T-helper 9 cell (primary cell): Measurements from ENCODE around the gene DCAF17.
"Not testable (repeated sequence)": the region's sequence is repeated elsewhere in the genome, so short reads cannot be mapped to it uniquely, and the experiment has no call there.

Source experiments
- DNase-seq: peaks from one replicate; pipeline ENCODE4 v3.0.0-alpha.2; 2020

Gene DCAF17

DNA sequence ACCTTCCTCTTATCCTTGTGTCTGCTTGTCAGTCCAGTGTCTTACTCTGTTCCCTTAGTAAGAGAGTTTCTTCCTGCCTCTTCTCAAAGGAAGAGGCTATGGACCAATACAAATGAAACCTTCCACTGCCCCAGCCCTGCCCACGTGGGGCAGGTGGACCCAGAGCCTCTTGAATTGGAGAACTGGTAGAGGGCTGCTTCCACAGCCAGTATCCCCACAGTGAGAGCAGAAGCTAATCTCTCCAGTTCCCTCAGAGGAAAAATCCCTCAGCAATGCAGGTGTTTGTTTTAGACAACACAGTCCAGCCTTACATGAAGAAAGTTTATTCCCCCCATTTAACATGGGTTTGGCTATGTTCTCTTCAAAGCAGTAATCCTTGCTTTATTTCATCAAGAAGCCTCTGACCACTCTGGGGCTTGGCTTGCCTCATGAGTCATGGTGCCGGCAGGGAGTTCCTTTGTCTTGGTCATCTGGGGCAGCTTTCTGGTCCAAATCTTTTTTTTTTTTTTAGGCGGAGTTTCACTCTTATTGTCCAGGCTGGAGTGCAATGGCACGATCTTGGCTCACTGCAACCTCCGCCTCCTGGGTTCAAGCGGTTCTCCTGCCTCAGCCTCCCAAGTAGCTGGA lies 81.8 kb downstream of the DCAF17 start:
- no peak for DNase-seq

DNA sequence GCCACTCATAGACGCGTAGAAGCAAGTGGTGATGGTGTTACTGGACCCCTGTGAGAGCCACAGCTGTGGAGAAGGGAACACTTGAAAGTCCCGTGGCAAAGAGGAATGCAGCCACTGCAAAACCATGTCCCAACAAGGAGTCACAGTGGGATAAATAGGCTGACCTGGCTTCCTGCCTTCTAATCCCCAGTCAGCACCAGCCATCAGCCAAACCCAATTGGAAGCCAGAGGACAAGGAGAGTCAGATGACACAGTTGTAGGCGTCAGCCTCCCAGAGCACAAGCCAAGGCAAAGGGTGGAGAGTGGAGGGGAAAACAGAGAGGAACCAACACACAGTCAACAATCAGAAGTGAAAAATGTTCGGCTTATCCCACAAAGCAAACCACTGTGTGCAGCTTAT lies 82.8 kb downstream of the DCAF17 start:
- no peak for DNase-seq

DNA sequence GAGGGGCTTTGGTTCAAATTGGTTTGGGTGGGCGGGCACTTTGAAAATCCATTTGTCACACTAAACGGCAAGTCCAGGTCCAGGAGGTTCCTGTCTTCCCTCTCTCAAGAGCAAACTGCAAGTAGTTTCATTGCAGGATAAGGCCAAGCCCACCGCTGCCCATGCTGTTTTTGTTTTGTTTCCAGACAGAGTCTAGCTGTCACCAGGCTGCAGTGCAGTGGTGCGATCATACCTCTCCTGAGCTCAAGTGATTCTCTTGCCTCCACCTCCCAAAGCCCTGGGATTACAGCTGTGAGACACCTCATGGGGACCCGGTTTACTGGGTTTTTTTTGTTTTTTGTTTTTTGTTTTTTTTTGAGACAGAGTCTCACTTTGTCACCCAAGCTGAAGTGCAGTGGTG lies 86.4 kb downstream of the DCAF17 start:
- DNase-seq: no peak

DNA sequence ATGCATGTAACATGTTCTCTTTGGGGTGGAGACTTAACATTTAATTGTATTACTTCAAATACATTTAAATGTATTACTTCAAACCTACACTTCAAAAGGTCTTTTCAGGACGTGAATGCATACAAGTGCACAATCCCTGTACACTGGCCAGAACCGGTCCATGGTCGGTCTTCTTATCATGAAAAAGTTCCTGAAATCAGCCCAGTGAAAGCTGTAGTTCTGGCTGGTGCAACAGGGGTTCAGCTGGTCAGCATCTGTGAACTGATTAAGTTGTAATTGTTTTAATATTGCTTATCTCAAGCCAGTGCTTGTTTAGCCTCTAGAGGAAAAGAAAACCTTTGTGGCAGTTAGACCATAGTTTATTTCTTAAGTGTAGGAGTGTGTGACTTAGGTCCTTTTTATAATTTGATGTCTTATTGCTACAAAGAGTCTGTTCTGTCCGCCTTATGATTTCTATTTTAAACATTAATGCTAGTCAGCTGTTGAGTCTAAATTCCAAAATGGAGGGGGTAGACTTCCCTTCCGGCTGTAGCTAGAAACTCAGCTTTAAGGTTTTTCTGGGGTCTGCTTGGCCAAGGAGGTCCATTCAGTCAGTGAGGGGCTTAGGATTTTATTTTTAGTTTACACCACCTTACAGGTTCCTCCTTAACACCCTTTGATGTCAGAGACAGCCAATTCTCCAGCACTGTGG lies 87.5 kb downstream of the DCAF17 start:
- DNase-seq: no peak

DNA sequence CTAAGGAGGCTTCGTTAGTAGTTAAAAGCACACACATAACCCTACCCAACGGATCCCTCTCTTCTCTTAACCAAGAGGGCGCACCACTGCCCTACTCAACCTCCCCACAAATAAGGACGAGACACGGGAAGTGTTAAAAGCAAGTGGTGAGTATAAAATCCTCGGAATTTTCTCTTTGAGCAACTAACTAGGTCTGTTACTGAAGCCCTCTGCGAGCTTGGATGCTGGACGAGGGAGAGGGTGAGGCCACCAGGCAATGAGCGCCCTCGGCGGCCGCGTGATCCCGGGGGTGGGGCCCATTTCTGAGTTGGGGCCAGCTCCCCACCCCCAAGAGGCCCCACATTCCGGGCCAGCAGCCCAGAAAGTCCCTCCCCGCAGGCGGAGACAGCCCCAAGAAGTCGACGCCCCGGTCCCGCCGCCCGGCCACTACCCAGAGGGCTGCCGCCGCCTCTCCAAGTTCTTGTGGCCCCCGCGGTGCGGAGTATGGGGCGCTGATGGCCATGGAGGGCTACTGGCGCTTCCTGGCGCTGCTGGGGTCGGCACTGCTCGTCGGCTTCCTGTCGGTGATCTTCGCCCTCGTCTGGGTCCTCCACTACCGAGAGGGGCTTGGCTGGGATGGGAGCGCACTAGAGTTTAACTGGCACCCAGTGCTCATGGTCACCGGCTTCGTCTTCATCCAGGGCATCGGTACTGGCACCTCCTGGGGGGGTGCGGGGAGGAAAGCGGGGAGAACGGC lies 88.2 kb downstream of the DCAF17 start, which contains the start of gene CYBRD1:
TSS of gene CYBRD1 (plus strand) at position 423 of the 736 bp plus-strand sequence. CDS start at position 495, 72 bp downstream.
- no peak for DNase-seq

DNA sequence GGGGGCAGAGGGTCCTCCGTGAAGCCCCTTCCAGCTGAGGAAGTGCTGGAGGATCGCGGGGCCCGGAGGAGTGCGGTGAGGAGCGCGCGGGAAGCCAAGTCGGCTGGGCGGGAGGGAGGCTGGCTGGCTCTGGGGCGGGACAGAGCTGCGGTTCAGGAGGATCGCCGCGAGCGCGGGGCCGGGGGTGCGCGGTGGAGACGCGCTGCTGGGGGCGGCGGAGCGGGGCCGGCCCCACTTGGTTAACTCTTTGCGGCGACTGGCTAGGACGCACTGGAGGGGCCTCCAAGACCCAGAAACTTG lies 88.7 kb downstream of the DCAF17 start:
- DNase-seq: no peak

DNA sequence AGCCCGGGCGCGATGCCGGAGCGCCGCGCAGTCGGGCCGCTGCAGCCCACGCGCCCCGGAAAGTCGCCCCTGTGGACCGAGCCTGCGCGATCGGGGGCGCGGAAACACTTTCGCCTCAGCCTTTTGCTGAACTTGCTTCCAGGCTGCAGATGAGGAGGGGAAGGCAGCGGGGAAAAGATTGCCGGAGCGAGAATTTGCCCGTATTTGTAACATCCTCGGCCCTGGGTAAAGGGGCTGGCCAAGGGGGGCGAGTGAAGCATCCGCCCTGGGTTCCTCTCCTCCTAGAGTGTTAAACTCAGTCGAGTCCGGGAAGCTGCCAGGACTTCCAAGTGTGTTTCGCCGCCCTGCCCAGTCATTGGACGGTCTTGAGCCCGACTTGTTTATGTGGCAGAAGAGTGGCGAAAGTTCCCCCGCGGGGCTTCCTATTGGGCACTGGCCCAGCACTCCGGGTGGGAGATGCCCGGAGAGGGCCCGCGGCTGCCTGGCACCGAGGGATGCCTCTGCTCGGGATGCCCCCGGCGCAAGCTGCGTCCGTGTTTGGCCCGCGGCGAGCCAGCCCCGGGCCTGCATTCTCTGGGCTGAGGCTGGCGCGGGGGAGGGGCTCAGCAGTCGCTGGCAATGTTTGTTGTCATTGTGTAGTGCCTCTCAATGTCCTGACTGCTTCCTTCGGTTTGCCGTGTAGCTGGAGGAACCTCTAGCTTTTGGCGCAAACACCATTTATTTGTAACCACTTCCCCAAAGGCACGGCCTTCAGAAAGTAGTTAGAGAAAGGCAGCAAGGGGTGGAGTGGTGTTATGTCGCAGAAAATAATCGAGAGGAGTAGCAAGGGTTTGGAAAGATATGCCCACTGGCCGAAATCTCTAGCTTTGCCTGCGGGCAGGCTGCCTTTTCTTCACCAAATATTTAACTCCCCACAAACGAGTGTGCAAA lies 89.3 kb downstream of the DCAF17 start:
- no peak for DNase-seq

DNA sequence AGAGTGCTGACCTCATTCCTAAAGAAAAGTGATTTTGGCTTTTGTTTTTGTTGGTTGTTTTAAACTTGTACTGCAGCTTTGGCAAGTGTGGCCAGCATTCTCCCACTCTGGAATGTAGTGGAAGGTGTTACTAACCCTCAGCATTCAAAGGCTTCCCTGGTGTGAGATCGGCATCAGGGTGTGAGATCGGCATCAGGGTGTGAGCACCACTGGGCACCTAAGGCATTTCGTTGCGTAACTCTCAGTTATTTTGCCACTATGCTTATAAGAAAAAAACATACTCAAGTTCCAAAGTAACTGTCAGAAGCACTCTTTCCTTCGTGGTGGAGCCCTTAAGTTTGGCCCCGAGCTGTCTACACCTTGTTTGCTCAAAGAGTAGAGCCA lies 90.0 kb downstream of the DCAF17 start:
- DNase-seq: no peak

DNA sequence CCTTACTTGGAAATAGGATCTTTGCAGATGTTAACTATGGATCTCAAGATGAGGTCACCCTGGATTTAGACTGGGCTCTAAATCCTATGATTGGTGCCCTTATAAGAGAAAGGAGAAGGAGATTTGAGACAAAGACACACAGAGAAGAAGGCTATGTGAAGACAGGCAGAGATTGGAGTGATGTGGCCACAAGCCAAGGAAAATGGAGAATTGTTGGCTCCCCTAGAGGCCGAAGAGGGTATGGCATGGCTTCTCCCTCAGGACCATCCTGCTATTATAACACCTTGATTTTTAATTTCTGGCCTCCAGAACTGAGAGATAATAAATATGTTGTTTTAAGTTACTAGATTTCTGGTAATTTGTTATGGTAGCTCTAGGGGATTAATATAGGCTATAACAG lies 95.9 kb downstream of the DCAF17 start:
- no peak for DNase-seq

DNA sequence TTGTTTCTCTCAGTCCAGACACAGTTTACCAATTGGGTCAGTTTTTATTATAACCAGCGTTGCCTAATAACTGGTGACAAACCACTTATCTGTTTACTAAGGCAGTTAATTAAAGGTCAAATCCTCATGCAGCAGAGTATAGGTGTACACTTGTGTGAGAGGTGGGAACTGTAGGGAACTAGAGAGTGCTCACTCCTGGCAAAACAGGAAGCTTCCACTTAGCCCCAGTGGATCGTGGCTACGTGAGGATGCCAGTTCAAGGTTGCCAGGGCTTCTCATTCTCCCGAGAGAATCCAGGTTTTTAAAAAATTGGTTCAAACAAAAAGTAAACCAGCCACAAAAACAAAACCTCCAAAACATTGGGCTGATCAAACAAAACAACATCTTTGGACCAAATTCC lies 96.4 kb downstream of the DCAF17 start:
- DNase-seq: no peak

DNA sequence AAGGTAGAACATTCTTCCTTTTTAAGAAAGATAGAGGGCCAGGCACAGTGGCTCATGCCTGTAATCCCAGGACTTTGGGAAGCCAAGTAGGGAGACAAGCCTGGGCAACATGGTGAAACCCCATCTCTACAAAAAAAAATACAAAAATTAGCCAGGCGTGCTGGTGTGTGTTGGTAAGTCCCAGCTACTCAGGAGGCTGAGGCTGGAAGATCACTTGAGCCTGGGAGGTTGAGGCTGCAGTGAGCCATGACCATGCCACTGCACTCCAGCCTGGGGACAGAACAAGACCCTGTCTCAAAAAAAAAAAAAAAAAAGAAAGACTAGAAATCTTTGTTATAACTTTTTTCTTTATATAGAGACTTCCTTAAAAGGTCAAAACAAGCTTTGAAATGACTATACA lies 96.8 kb downstream of the DCAF17 start:
- DNase-seq: not testable (repeated sequence)

DNA sequence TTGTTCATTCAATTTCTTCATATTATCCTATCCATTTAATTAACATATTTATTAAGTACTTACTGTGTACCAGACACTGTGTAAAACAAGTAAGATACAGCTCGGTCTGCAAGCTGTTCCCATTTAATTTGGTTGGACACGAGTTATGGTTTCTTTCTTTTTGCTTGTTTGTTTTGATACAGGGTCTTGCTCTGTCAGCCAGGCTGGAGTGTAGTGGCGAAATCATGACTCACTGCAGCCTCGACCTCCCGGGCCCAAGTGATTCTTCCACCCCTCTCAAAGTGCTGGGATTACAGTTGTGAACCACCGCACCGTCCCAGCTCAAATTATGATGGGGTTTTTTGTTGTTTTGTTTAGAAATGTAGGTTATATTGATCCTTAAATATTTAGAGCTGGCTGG lies 97.3 kb downstream of the DCAF17 start:
- DNase-seq: no peak

DNA sequence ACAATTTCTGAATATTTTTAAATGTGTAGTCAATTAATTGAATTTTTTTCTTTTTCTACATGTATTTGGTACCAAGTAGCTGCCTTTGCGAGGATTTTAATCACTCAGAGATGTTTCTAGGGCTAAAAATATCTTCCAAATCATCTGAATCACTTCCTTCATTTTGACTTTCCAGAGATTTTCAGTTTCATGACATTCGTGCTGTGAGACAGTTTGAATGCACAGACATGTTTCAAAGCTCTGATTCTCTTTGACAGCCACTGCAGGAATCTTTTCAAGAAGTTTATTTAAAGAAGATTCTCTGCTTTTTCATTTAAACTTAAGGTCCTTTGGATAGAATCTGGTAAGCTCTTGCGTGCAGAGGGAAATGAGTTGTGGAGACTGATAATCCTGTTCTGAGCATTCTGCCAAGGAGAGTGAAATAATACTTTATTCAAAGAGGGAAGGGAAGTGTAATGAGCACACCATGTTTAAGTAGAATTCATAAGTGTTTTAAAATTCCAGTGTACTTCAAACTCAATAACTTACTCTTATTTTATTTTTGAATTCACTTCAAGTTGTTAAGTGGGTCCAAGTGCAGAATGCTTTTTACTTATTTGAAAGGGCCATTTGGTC lies 97.9 kb downstream of the DCAF17 start:
- DNase-seq: no peak

DNA sequence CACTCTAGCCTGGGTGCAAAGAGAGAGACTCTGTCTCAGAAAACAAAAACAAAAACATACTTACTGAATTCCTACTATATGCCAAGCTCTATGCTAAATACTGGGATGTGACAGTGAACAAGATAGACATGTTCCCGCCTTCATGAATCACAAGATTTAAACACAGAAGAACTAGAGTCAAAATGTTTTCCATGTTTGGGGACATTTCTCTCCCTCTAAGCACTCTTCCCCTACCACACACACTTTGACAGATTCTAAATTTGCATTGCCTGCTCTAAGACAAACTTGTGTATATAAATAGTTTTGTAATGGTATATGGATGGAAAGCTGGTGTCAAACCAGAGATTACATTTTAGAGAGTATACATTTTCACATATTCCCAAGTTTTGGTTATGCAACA lies 99.3 kb downstream of the DCAF17 start:
- no peak for DNase-seq
